GM12878 (cell line): ENCODE data around the gene RUFY2. TPM values are rescaled to one million over a fixed set of nuclear protein-coding genes. Genes with fewer than 3 reads are reported as not detected.

Source experiments
- ATAC-seq: fragments of 200-7000 bp; cut with Tn5 transposase; 3 replicates; pipeline ENCODE4 v1.9.1; 2020; ENCODE audit warnings: mild to moderate bottlenecking, moderate library complexity
- BruUV-seq: library from RNA; stranded (reverse); fragments of 400-500 nt; replicated peaks from 2 replicates; lab custom pipeline; 2021; lab: Mats Ljungman, UMichigan
- CTCF ChIA-PET: fragments of 300-600 bp; sonication (Branson Sonifier 250); formaldehyde crosslinking; extraction: SDS; loops from one replicate; lab custom pipeline; 2021; ENCODE audit warnings: inconsistent platforms; lab: Yijun Ruan, JAX
- POLR2A ChIA-PET: fragments of 350-600 bp; formaldehyde crosslinking; extraction: SDS; loops from one replicate; lab custom pipeline; 2021; ENCODE audit warnings: inconsistent platforms; lab: Charles Lee
- RAD21 ChIA-PET: fragments of 300-600 bp; sonication (Branson Sonifier 250); formaldehyde crosslinking; loops from one replicate; lab custom pipeline; 2023; ENCODE audit warnings: antibody characterized with exemption; ENCODE audit not compliant: unreplicated experiment; lab: Charles Lee
- SMC1A ChIA-PET: fragments of 300-600 bp; sonication (Branson Sonifier 250); formaldehyde crosslinking; loops from one replicate; lab custom pipeline; 2023; ENCODE audit not compliant: unreplicated experiment, uncharacterized antibody; lab: Charles Lee
- DNase-seq: peaks from one replicate; pipeline ENCODE4 v3.0.0-alpha.2; 2011; ENCODE audit warnings: low read depth, low spot score
- FAIRE-seq: peaks from 3 replicates; lab custom pipeline; 2011; peaks lifted over from hg19 to GRCh38; lab: Jason Lieb, UNC
- H2AFZ ChIP-seq: 2 replicates; pipeline ENCODE4 v1.6.0; 2011; ENCODE audit warnings: low read depth, low read length, control low read depth; ENCODE audit not compliant: control insufficient read depth
- H3K27ac ChIP-seq: 2 replicates; pipeline ENCODE4 v1.5.1; 2011; ENCODE audit warnings: control low read depth; ENCODE audit not compliant: control insufficient read depth, insufficient read depth
- H3K27me3 ChIP-seq, 2 experiments: replicated peaks in 1 of 2; 2 replicates each; pipeline versions ENCODE4 v1.6.0 to v1.6.1; 2011; ENCODE audit warnings: low read length in 1 of 2; ENCODE audit not compliant: control insufficient read depth in 2 of 2, insufficient read depth in 2 of 2
- H3K36me3 ChIP-seq, 2 experiments: 2 replicates each; pipeline ENCODE4 v1.5.1; 2011; ENCODE audit warnings: low read length in 1 of 2; ENCODE audit not compliant: control insufficient read depth in 2 of 2, insufficient read depth in 2 of 2
- H3K4me1 ChIP-seq: 2 replicates; pipeline ENCODE4 v1.6.1; 2011; ENCODE audit warnings: mild to moderate bottlenecking, low read length, moderate library complexity, mixed read lengths; ENCODE audit not compliant: control insufficient read depth, insufficient read depth
- H3K4me2 ChIP-seq: 2 replicates; pipeline ENCODE4 v1.6.0; 2011; ENCODE audit warnings: control low read depth; ENCODE audit not compliant: control insufficient read depth, insufficient read depth
- H3K4me3 ChIP-seq: fragments of 200-600 bp; sonication (generic); 2 replicates; pipeline ENCODE4 v1.5.1; 2016
- H3K79me2 ChIP-seq: 2 replicates; pipeline ENCODE4 v1.6.0; 2011; ENCODE audit warnings: low read length; ENCODE audit not compliant: control insufficient read depth, insufficient read depth
- H3K9ac ChIP-seq: 2 replicates; pipeline ENCODE4 v1.8.0; 2011; ENCODE audit warnings: low read length, control low read depth, mixed read lengths; ENCODE audit not compliant: control insufficient read depth, insufficient read depth
- H3K9me3 ChIP-seq: replicated peaks from 3 replicates; pipeline ENCODE4 v1.5.1; 2011; ENCODE audit warnings: mild to moderate bottlenecking, low read length; ENCODE audit not compliant: control insufficient read depth, insufficient read depth
- H4K20me1 ChIP-seq: 2 replicates; pipeline ENCODE4 v1.6.0; 2011; ENCODE audit not compliant: control insufficient read depth, insufficient read depth
- E2F8 ChIP-seq: fragments of 450-650 bp; IDR thresholded peaks from 2 replicates; pipeline ENCODE4 v1.6.1; 2018; ENCODE audit warnings: mild to moderate bottlenecking, low read depth, moderate library complexity; ENCODE audit not compliant: partially characterized antibody
- GATAD2B ChIP-seq: fragments of 450-650 bp; conservative IDR thresholded peaks from 2 replicates; pipeline ENCODE4 v1.6.1; 2017; ENCODE audit warnings: low read depth, mild to moderate bottlenecking, moderate library complexity
- HDAC6 ChIP-seq: fragments of 200-600 bp; sonication (generic); IDR thresholded peaks from one replicate; pipeline ENCODE4 v1.8.0; 2017; ENCODE audit warnings: antibody characterized with exemption; ENCODE audit not compliant: unreplicated experiment
- RELB ChIP-seq: fragments of 450-650 bp; IDR thresholded peaks from 2 replicates; pipeline ENCODE4 v1.6.1; 2017; ENCODE audit warnings: low read depth, mild to moderate bottlenecking, moderate library complexity
- STAT1 ChIP-seq: fragments of 450-650 bp; conservative IDR thresholded peaks from 2 replicates; pipeline ENCODE4 v1.6.1; 2014; ENCODE audit warnings: antibody characterized with exemption, mild to moderate bottlenecking
- SUZ12 ChIP-seq: fragments of 200-600 bp; sonication (generic); IDR thresholded peaks from one replicate; pipeline ENCODE4 v1.6.1; 2018; ENCODE audit warnings: antibody characterized with exemption, mild to moderate bottlenecking; ENCODE audit not compliant: unreplicated experiment
- YY1 ChIP-seq: IDR thresholded peaks from 2 replicates; pipeline ENCODE4 v1.6.1; 2011; ENCODE audit warnings: low read depth, mild to moderate bottlenecking, low read length
- ZNF274 ChIP-seq: IDR thresholded peaks from one replicate; pipeline ENCODE4 v1.8.0; 2011; ENCODE audit not compliant: insufficient read length, insufficient read depth
- WGBS: methylation state at CpG from one replicate; pipeline ENCODE4 v1.1.6; 2016; ENCODE audit warnings: low lambda C conversion rate; ENCODE audit not compliant: insufficient replicate concordance, insufficient coverage; ENCODE audit errors: missing lambda C conversion rate; 5-methylcytosine and 5-hydroxymethylcytosine counted together
- in situ Hi-C: fragments of 300-500 bp; cut with MboI; formaldehyde crosslinking; loops from 9 replicates; pipeline ENCODE4 v1.14.3; 2018; ENCODE audit warnings: mixed read lengths
- intact Hi-C: fragments of 100-400 bp; cut with micrococcal nuclease; formaldehyde crosslinking; loops from one replicate; pipeline ENCODE4 v1.14.2; 2022; ENCODE audit not compliant: unreplicated experiment
- polyA plus RNA-seq, 11 experiments: library from polyadenylated mRNA; depleted of rRNA in 4 of 11; unstranded in 6 of 11; stranded (reverse) in 5 of 11; fragments of >200 nt; fragmentation: Nextera tagmentation in 4 of 11; fragmentation: Illumina TruSeq in 1 of 11; extraction: Ambion mirVana in 4 of 11; extraction: Trizol in 1 of 11; gene quantifications; 1 replicate in 1 of 11; 2 replicates in 10 of 11; pipeline versions ENCODE4 v1.2.1 to v1.2.3, GENCODE V29; 2011 to 2016; ENCODE audit warnings: inconsistent platforms in 2 of 11, missing spikeins in 2 of 11, low read depth in 1 of 11
- total RNA-seq, 4 experiments: library from RNA; depleted of rRNA in 3 of 4; stranded (reverse); fragments of >200 nt in 3 of 4; fragmentation: Illumina TruSeq in 1 of 4; extraction: Trizol in 1 of 4; gene quantifications; 2 replicates each; pipeline versions ENCODE4 v1.2.1 to v1.2.3, GENCODE V29; 2013 to 2021
- TF ChIP-seq, protein P1 (sequence below): fragments of 450-650 bp; IDR thresholded peaks from 2 replicates; pipeline ENCODE4 v1.6.1; 2016; ENCODE audit warnings: mild to moderate bottlenecking, moderate library complexity, borderline replicate concordance
- TF ChIP-seq, protein P2 (sequence below): fragments of 450-650 bp; IDR thresholded peaks from 2 replicates; pipeline ENCODE4 v1.6.1; 2017; ENCODE audit warnings: antibody characterized with exemption, mild to moderate bottlenecking, moderate library complexity

Gene RUFY2
- total and polyA plus RNA-seq, 10 of the 15 experiments (the other 5 are each of a cell fraction or from before 2014, with no cell fraction given) = 1.7 to 8.4 (median 5.8) TPM

DNA sequence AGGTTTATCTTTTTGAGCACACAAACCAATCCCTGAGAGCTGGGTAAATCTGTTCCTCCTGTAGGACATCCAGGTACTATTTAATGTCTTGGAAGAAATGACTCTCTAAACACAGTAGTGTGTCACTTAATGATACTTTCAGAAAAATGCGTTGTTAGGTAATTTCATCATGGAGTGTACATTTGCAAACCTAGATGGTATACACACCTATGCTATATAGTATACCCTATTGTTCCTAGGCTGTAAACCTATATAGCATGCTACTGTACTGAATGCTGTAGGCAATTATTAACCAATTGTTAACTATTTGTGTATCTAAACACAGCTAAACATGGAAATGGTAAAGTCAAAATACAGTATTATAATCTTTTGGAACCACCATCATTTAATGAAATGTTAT is 10.1 kb downstream of the RUFY2 start (continued):
- TF ChIP-seq, protein P1, sequence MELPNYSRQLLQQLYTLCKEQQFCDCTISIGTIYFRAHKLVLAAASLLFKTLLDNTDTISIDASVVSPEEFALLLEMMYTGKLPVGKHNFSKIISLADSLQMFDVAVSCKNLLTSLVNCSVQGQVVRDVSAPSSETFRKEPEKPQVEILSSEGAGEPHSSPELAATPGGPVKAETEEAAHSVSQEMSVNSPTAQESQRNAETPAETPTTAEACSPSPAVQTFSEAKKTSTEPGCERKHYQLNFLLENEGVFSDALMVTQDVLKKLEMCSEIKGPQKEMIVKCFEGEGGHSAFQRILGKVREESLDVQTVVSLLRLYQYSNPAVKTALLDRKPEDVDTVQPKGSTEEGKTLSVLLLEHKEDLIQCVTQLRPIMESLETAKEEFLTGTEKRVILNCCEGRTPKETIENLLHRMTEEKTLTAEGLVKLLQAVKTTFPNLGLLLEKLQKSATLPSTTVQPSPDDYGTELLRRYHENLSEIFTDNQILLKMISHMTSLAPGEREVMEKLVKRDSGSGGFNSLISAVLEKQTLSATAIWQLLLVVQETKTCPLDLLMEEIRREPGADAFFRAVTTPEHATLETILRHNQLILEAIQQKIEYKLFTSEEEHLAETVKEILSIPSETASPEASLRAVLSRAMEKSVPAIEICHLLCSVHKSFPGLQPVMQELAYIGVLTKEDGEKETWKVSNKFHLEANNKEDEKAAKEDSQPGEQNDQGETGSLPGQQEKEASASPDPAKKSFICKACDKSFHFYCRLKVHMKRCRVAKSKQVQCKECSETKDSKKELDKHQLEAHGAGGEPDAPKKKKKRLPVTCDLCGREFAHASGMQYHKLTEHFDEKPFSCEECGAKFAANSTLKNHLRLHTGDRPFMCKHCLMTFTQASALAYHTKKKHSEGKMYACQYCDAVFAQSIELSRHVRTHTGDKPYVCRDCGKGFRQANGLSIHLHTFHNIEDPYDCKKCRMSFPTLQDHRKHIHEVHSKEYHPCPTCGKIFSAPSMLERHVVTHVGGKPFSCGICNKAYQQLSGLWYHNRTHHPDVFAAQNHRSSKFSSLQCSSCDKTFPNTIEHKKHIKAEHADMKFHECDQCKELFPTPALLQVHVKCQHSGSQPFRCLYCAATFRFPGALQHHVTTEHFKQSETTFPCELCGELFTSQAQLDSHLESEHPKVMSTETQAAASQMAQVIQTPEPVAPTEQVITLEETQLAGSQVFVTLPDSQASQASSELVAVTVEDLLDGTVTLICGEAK = no peak

DNA sequence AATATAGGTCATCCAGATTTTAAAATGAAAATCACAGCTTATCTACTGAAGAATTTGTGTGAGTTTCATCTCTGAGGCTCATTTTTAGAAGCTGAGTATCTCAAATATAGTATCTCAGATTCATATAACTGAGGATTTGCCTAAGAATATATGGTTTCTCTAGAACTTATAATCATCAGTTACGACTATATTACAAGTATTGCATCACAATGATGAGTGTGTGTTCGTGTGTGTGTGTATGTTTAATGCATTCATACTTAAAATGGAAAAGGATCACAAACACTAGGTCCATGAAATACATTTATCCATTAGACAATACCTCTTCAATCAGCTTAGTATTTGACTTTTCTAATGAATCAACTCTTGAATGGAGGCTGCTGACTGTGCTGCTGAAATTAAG is 21.3 kb downstream of the RUFY2 start:
- ChIA-PET CTCF (interaction anchor here (1.3 kb wide), 1 partner anchor 21 kb away, joined by 4 read pairs; the partner anchor contains the start of gene RUFY2), POLR2A (interaction anchor here (0.5 kb wide), 1 partner anchor 23 kb away, joined by 3 read pairs; no protein-coding TSS in a partner anchor), SMC1A (interaction anchor here (0.7 to 0.9 kb wide), 2 partner anchors 8 to 464 kb away, joined by 3 to 4 read pairs; no protein-coding TSS in a partner anchor), RAD21 (interaction anchor here (1.3 kb wide), 1 partner anchor 173 kb away, joined by 3 read pairs; no protein-coding TSS in a partner anchor)
- Histone ChIP-seq H3K36me3 (peaks cover 0 to 4% of the 10 kb centered on the region in 2 experiments; a peak in 1 of 4 replicates), H3K4me3 (no peak overlapping the region), H3K9me3 (no peaks in the 10 kb centered on the region), H2AFZ (no peak overlapping the region), H3K9ac (no peak overlapping the region), H3K4me1 (no peaks in the 10 kb centered on the region), H3K27ac (no peak overlapping the region), H3K4me2 (no peak overlapping the region), H3K79me2 (no peaks in the 10 kb centered on the region), H4K20me1 (no peaks in the 10 kb centered on the region), H3K27me3 (no peaks in the 10 kb centered on the region)
- 62% methylated on average over 2 of the region's 2 CpGs for WGBS
- BruUV-seq = no TSS peak
- ATAC-seq = no peak
- DNase-seq = no peak
- in situ Hi-C loops = no loop called here
- intact Hi-C loops = no loop called here
- FAIRE-seq = no peak
- TF ChIP-seq, protein P2, sequence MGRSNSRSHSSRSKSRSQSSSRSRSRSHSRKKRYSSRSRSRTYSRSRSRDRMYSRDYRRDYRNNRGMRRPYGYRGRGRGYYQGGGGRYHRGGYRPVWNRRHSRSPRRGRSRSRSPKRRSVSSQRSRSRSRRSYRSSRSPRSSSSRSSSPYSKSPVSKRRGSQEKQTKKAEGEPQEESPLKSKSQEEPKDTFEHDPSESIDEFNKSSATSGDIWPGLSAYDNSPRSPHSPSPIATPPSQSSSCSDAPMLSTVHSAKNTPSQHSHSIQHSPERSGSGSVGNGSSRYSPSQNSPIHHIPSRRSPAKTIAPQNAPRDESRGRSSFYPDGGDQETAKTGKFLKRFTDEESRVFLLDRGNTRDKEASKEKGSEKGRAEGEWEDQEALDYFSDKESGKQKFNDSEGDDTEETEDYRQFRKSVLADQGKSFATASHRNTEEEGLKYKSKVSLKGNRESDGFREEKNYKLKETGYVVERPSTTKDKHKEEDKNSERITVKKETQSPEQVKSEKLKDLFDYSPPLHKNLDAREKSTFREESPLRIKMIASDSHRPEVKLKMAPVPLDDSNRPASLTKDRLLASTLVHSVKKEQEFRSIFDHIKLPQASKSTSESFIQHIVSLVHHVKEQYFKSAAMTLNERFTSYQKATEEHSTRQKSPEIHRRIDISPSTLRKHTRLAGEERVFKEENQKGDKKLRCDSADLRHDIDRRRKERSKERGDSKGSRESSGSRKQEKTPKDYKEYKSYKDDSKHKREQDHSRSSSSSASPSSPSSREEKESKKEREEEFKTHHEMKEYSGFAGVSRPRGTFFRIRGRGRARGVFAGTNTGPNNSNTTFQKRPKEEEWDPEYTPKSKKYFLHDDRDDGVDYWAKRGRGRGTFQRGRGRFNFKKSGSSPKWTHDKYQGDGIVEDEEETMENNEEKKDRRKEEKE = no peak
- no peak for TF ChIP-seq RELB
- no peak for TF ChIP-seq GATAD2B
- TF ChIP-seq HDAC6 = no peak
- no peak for TF ChIP-seq SUZ12
- no peak for TF ChIP-seq ZNF274
- TF ChIP-seq E2F8 = no peak
- TF ChIP-seq YY1 = no peak
- TF ChIP-seq STAT1 = no peak
